ENCODE measurements around the gene RBCK1. TPM values are rescaled to one million over a fixed set of nuclear protein-coding genes. Genes with fewer than 3 reads are reported as not detected.

RBCK1 gene
- total and polyA plus RNA-seq, 2 of the 4 experiments (the other 2 are of a cell fraction) = 29.9 to 84.2 TPM

DNA sequence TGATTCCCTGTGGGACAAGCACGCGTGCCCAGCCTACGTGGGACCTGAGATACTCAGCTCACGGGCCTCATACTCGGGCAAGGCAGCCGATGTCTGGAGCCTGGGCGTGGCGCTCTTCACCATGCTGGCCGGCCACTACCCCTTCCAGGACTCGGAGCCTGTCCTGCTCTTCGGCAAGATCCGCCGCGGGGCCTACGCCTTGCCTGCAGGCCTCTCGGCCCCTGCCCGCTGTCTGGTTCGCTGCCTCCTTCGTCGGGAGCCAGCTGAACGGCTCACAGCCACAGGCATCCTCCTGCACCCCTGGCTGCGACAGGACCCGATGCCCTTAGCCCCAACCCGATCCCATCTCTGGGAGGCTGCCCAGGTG is 11.9 kb upstream of the RBCK1 start:
- POLR2A ChIA-PET (ENCODE audit: unreplicated experiment) = no interaction called here
- TF ChIP-seq SMC3 (IDR thresholded peaks at IDR 0.05; ENCODE audit: low read depth, low read length) (no peak), RFX5 (IDR thresholded peaks at IDR 0.05; ENCODE audit: low read depth, low read length) (no peak), NFE2L2 (IDR thresholded peaks at IDR 0.05; ENCODE audit: low read depth, low read length) (no peak), FOS (IDR thresholded peaks at IDR 0.05; ENCODE audit: low read depth, low read length) (no peak), MAFK (IDR thresholded peaks at IDR 0.05; ENCODE audit: low read depth, low read length) (no peak), MXI1 (IDR thresholded peaks at IDR 0.05; ENCODE audit: borderline replicate concordance, low read depth, low read length) (no peak), BHLHE40 (IDR thresholded peaks at IDR 0.05; ENCODE audit: low read depth, low read length) (no peak), RCOR1 (IDR thresholded peaks at IDR 0.05; ENCODE audit: insufficient replicate concordance, low read length) (no peak), CHD1 (IDR thresholded peaks at IDR 0.05; ENCODE audit: low read depth, low read length) (no peak), CEBPB (IDR thresholded peaks at IDR 0.05; ENCODE audit: low read depth, low read length) (no peak), POLR2A (IDR thresholded peaks at IDR 0.05; ENCODE audit: low read depth, low read length) (no peak), MAZ (IDR thresholded peaks at IDR 0.05; ENCODE audit: borderline replicate concordance, low read depth, low read length) (no peak), RAD21 (IDR thresholded peaks at IDR 0.05; ENCODE audit: low read length) (no peak)
- TF ChIP-seq, protein P1, sequence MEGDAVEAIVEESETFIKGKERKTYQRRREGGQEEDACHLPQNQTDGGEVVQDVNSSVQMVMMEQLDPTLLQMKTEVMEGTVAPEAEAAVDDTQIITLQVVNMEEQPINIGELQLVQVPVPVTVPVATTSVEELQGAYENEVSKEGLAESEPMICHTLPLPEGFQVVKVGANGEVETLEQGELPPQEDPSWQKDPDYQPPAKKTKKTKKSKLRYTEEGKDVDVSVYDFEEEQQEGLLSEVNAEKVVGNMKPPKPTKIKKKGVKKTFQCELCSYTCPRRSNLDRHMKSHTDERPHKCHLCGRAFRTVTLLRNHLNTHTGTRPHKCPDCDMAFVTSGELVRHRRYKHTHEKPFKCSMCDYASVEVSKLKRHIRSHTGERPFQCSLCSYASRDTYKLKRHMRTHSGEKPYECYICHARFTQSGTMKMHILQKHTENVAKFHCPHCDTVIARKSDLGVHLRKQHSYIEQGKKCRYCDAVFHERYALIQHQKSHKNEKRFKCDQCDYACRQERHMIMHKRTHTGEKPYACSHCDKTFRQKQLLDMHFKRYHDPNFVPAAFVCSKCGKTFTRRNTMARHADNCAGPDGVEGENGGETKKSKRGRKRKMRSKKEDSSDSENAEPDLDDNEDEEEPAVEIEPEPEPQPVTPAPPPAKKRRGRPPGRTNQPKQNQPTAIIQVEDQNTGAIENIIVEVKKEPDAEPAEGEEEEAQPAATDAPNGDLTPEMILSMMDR (conservative IDR thresholded peaks at IDR 0.05; ENCODE audit: low read depth, low read length) = no peak
- TF ChIP-seq, protein P2, sequence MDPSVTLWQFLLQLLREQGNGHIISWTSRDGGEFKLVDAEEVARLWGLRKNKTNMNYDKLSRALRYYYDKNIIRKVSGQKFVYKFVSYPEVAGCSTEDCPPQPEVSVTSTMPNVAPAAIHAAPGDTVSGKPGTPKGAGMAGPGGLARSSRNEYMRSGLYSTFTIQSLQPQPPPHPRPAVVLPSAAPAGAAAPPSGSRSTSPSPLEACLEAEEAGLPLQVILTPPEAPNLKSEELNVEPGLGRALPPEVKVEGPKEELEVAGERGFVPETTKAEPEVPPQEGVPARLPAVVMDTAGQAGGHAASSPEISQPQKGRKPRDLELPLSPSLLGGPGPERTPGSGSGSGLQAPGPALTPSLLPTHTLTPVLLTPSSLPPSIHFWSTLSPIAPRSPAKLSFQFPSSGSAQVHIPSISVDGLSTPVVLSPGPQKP (IDR thresholded peaks at IDR 0.05; ENCODE audit: borderline replicate concordance, low read depth, low read length) = no peak
- TF ChIP-seq, protein P3, sequence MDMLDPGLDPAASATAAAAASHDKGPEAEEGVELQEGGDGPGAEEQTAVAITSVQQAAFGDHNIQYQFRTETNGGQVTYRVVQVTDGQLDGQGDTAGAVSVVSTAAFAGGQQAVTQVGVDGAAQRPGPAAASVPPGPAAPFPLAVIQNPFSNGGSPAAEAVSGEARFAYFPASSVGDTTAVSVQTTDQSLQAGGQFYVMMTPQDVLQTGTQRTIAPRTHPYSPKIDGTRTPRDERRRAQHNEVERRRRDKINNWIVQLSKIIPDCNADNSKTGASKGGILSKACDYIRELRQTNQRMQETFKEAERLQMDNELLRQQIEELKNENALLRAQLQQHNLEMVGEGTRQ (IDR thresholded peaks at IDR 0.05; ENCODE audit: low read depth, low read length) = no peak
- Histone ChIP-seq H2BK20ac (ENCODE audit: low read depth, low read length) (no peak overlapping the region), H3K56ac (ENCODE audit: extremely low read depth, insufficient read depth, low read length) (no peak overlapping the region), H2AK5ac (ENCODE audit: low read depth, low read length) (no peak overlapping the region), H3K9me3 (ENCODE audit: control insufficient read depth, insufficient read depth, low read length) (no peaks in the 10 kb centered on the region), H2BK120ac (ENCODE audit: low read depth, low read length) (no peak overlapping the region), H3K4me2 (ENCODE audit: low read depth, low read length) (no peak overlapping the region), H3K9ac (ENCODE audit: low read depth, low read length) (no peak overlapping the region), H3K79me1 (ENCODE audit: low read depth in 1 of 2, low read length in 2 of 2) (peaks cover 3 to 8% of the 10 kb centered on the region in 2 experiments; a peak in 2 of 4 replicates), H3K27me3 (ENCODE audit: control insufficient read depth, insufficient read depth, low read length) (no peaks in the 10 kb centered on the region), H3K4ac (ENCODE audit: low read depth, low read length) (no peak overlapping the region), H4K5ac (ENCODE audit: low read depth, low read length) (no peak overlapping the region), H3K9me1 (ENCODE audit: insufficient read depth, low read length) (peaks cover 12% of the 10 kb centered on the region; the same call in 1 of the 2 replicates), H3K23ac (ENCODE audit: low read depth, low read length) (no peak overlapping the region), H3K36me3 (ENCODE audit: control insufficient read depth, insufficient read depth, low read length) (peaks cover 51% of the 10 kb centered on the region), H2AK9ac (replicated peaks; ENCODE audit: low read depth, low read length, poor library complexity) (no peak overlapping the region), H3K14ac (replicated peaks; ENCODE audit: low read depth, low read length) (no peak overlapping the region), H4K20me1 (ENCODE audit: insufficient read depth, low read length) (peaks cover 19% of the 10 kb centered on the region), H3K4me1 (ENCODE audit: control insufficient read depth, insufficient read depth, low read length) (no peaks in the 10 kb centered on the region), H3K4me3 (ENCODE audit: insufficient read depth, low read depth, low read length) (no peak overlapping the region), H3K27ac (ENCODE audit: insufficient read depth, low read length) (no peak overlapping the region), H2BK15ac (ENCODE audit: low read depth, low read length) (no peak overlapping the region), H3K18ac (ENCODE audit: low read depth, low read length) (no peak overlapping the region), H4K8ac (ENCODE audit: low read depth in 2 of 2, low read length in 2 of 2) (no peak overlapping the region), H2AFZ (replicated peaks; ENCODE audit: low read length, poor library complexity) (no peak overlapping the region), H2BK5ac (ENCODE audit: low read depth, low read length, poor library complexity, severe bottlenecking) (no peak overlapping the region), H4K91ac (ENCODE audit: insufficient read depth, low read depth, low read length) (no peak overlapping the region)
- no TSS peak for BruUV-seq (replicated peaks)
- dilution Hi-C loops (cut with HindIII; ENCODE audit: low sequenced_read_pairs, unreplicated experiment) (no loop called here), intact Hi-C loops (cut with micrococcal nuclease) (no loop called here), in situ Hi-C loops (cut with MboI; ENCODE audit: low sequenced_read_pairs) (no loop called here)
- CTCF ChIA-PET = no interaction called here
- no peak for ATAC-seq (ENCODE audit: low read depth)
- DNase-seq = no peak
- WGBS, 2 experiments (ENCODE audit: extremely low coverage in 2 of 2, insufficient read length in 1 of 2) = 91% methylated on average over 15 of the region's 24 CpGs; no CpG with 5 or more reads in 1 of the 2 experiments

Measured in IMR-90 (cell line).